HG03432 (cell line): Measurements from ENCODE around the gene CTNNBL1.

ENCODE experiments used
- ATAC-seq: cut with Tn5 transposase; IDR thresholded peaks from one replicate; pipeline ENCODE4 v1.9.1; 2021; ENCODE audit warnings: mild to moderate bottlenecking, moderate library complexity; ENCODE audit not compliant: unreplicated experiment

Gene CTNNBL1

GRCh38 chr20:37737826-37738420 lies 44.1 kb downstream of the CTNNBL1 start:
- ATAC-seq, result no peak

GRCh38 chr20:37741055-37741454 lies 47.2 kb downstream of the CTNNBL1 start:
- ATAC-seq, result no peak

GRCh38 chr20:37741570-37741969 lies 47.7 kb downstream of the CTNNBL1 start:
- no peak for ATAC-seq

GRCh38 chr20:37742131-37742530 lies 48.3 kb downstream of the CTNNBL1 start:
- no peak for ATAC-seq

- no peak for ATAC-seq
Observed at GRCh38 chr20:37744347-37744746, 50.5 kb downstream of the CTNNBL1 start.

- no peak for ATAC-seq
Observed at GRCh38 chr20:37745553-37745952, 51.7 kb downstream of the CTNNBL1 start.

- no peak for ATAC-seq
Observed at GRCh38 chr20:37748015-37748414, 54.2 kb downstream of the CTNNBL1 start.

- ATAC-seq, result no peak
Observed at GRCh38 chr20:37749218-37749617, 55.4 kb downstream of the CTNNBL1 start.

- no peak for ATAC-seq
Observed at GRCh38 chr20:37749620-37750403, 56.0 kb downstream of the CTNNBL1 start.

GRCh38 chr20:37755665-37756064 lies 61.8 kb downstream of the CTNNBL1 start:
- ATAC-seq, result no peak

GRCh38 chr20:37756234-37756633 lies 62.4 kb downstream of the CTNNBL1 start:
- ATAC-seq, result no peak

- no peak for ATAC-seq
Observed at GRCh38 chr20:37757550-37757949, 63.7 kb downstream of the CTNNBL1 start.

GRCh38 chr20:37758332-37758731 lies 64.5 kb downstream of the CTNNBL1 start:
- ATAC-seq, result no peak

GRCh38 chr20:37759052-37759553 lies 65.3 kb downstream of the CTNNBL1 start:
- ATAC-seq, result no peak

GRCh38 chr20:37759761-37760209 lies 66.0 kb downstream of the CTNNBL1 start:
- ATAC-seq, result no peak

- ATAC-seq, result no peak
Observed at GRCh38 chr20:37760322-37760721, 66.5 kb downstream of the CTNNBL1 start.

GRCh38 chr20:37762716-37763485 lies 69.1 kb downstream of the CTNNBL1 start:
- ATAC-seq, result no peak

GRCh38 chr20:37764333-37764935 lies 70.6 kb downstream of the CTNNBL1 start:
- ATAC-seq, result no peak

- ATAC-seq, result no peak
Observed at GRCh38 chr20:37770908-37771307, 77.1 kb downstream of the CTNNBL1 start.

GRCh38 chr20:37773291-37773826 lies 79.5 kb downstream of the CTNNBL1 start:
- no peak for ATAC-seq

GRCh38 chr20:37774156-37774555 lies 80.3 kb downstream of the CTNNBL1 start:
- ATAC-seq, result no peak
